ENCODE data around the gene NTN4.

- TF ChIP-seq POLR2A (IDR thresholded peaks at IDR 0.05; ENCODE audit: low read depth, low read length) (no peak), POLR2AphosphoS5 (IDR thresholded peaks at IDR 0.05; ENCODE audit: low read depth, low read length) (no peak), TAF1 (IDR thresholded peaks at IDR 0.05; ENCODE audit: borderline replicate concordance, low read depth, low read length) (no peak)
Measured at GRCh38 chr12:95674163-95674562, 116.4 kb downstream of the NTN4 start.

Measured in GM12892 (cell line).